ENCODE data around the gene SPIRE1.

SPIRE1 gene

GRCh38 chr18:12657684-12658425, at the start of gene SPIRE1:
TSS of gene SPIRE1 (minus strand) at chr18:12658107. CDS start at chr18:12657866, 241 bp downstream.
- DNase-seq = peak; percentile 39

GRCh38 chr18:12703664-12704063, 45.8 kb upstream of the SPIRE1 start:
- peak; percentile 11 for DNase-seq

GRCh38 chr18:12703096-12703567, 45.2 kb upstream of the SPIRE1 start:
- DNase-seq = no peak

GRCh38 chr18:12702221-12703095, 44.6 kb upstream of the SPIRE1 start, which contains the start of the genes CEP76 and PSMG2:
TSS of gene CEP76 (minus strand) at chr18:12702723. CDS start at chr18:12702548, 175 bp downstream.
TSS of gene PSMG2 (plus strand) at chr18:12703042. CDS start at chr18:12703108, 66 bp downstream.
- DNase-seq = peak; percentile 83

GRCh38 chr18:12701161-12701560, 43.3 kb upstream of the SPIRE1 start:
- peak; percentile 26 for DNase-seq

- no peak for DNase-seq
These were observed 41.8 kb upstream of the SPIRE1 start for GRCh38 chr18:12699747-12700146.

GRCh38 chr18:12694032-12694431, 36.1 kb upstream of the SPIRE1 start:
- no peak for DNase-seq

GRCh38 chr18:12692206-12692605, 34.3 kb upstream of the SPIRE1 start:
- no peak for DNase-seq

- no peak for DNase-seq
These were observed 31.4 kb upstream of the SPIRE1 start for GRCh38 chr18:12689256-12689850.

- no peak for DNase-seq
These were observed 28.2 kb upstream of the SPIRE1 start for GRCh38 chr18:12686100-12686499.

GRCh38 chr18:12679183-12679786, 21.4 kb upstream of the SPIRE1 start:
- no peak for DNase-seq

GRCh38 chr18:12668041-12668440, 10.1 kb upstream of the SPIRE1 start:
- no peak for DNase-seq

- peak; percentile 59 for DNase-seq
These were observed 2.1 kb upstream of the SPIRE1 start for GRCh38 chr18:12659904-12660605.

GRCh38 chr18:12658426-12659138, 675 bp upstream of the SPIRE1 start:
- DNase-seq = peak; percentile 30

GRCh38 chr18:12656938-12657683, 796 bp downstream of the SPIRE1 start:
- no peak for DNase-seq

GRCh38 chr18:12656605-12656937, 1.3 kb downstream of the SPIRE1 start:
- no peak for DNase-seq

GRCh38 chr18:12654971-12655370, 2.9 kb downstream of the SPIRE1 start:
- DNase-seq = no peak

GRCh38 chr18:12652861-12653401, 5.0 kb downstream of the SPIRE1 start:
- DNase-seq = no peak

- no peak for DNase-seq
These were observed 6.3 kb downstream of the SPIRE1 start for GRCh38 chr18:12651651-12652050.

- no peak for DNase-seq
These were observed 10.1 kb downstream of the SPIRE1 start for GRCh38 chr18:12647773-12648172.

Data from CD4-positive, alpha-beta T cell treated with Interleukin-17A for 1 hour (primary cell).